22Rv1 (cell line): Measurements from ENCODE around the gene TIE1.

Source experiments
- CTCF ChIP-seq: fragments of 450-650 bp; IDR thresholded peaks from 2 replicates; pipeline ENCODE4 v1.5.1; 2017; ENCODE audit warnings: mild to moderate bottlenecking
- ZFX ChIP-seq: fragments of 450-650 bp; IDR thresholded peaks from 2 replicates; pipeline ENCODE4 v1.6.1; 2017; ENCODE audit warnings: antibody characterized with exemption, borderline replicate concordance

DNA sequence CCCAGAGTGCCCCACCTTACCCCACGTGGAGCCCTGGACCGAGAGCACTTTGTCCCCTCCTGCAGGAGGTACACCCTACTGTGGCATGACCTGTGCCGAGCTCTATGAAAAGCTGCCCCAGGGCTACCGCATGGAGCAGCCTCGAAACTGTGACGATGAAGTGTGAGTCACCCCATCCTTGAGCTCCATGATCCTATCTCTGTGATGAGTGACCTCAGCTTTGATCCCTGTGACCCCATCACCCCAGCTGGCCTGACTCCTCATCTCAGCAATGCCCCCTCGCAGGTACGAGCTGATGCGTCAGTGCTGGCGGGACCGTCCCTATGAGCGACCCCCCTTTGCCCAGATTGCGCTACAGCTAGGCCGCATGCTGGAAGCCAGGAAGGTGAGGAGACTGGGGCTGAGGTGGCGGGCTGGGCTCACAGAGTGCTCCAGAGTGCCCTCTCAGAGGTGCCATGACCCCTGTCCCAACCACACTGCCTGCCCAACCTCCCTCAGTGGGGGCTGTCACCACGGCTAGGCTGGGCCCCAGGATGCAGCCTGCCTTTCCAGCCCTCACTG is 20.6 kb downstream of the TIE1 start:
- no peak for TF ChIP-seq CTCF
- no peak for TF ChIP-seq ZFX
